HG03025 (cell line): Measurements from ENCODE around the gene TBCD.

Source experiments
- ATAC-seq: cut with Tn5 transposase; IDR thresholded peaks from one replicate; pipeline ENCODE4 v1.9.1; 2021; ENCODE audit warnings: mild to moderate bottlenecking, moderate library complexity; ENCODE audit not compliant: unreplicated experiment, low FRiP score

Gene TBCD

GRCh38 chr17:82843904-82844680, 92.2 kb downstream of the TBCD start:
- ATAC-seq: no peak

GRCh38 chr17:82844796-82845162, 92.9 kb downstream of the TBCD start:
- ATAC-seq: no peak

GRCh38 chr17:82845163-82845807, 93.4 kb downstream of the TBCD start:
- no peak for ATAC-seq

GRCh38 chr17:82846061-82846691, 94.3 kb downstream of the TBCD start:
- no peak for ATAC-seq

GRCh38 chr17:82848022-82848592, 96.2 kb downstream of the TBCD start:
- ATAC-seq: no peak

GRCh38 chr17:82849076-82849945, 97.4 kb downstream of the TBCD start:
- no peak for ATAC-seq

- no peak for ATAC-seq
These were observed 99.5 kb downstream of the TBCD start for GRCh38 chr17:82851381-82851780.

GRCh38 chr17:82854226-82854625, 102.4 kb downstream of the TBCD start:
- ATAC-seq: no peak

- ATAC-seq: no peak
These were observed 104.5 kb downstream of the TBCD start for GRCh38 chr17:82856361-82856760.

- no peak for ATAC-seq
These were observed 106.7 kb downstream of the TBCD start for GRCh38 chr17:82858376-82859126.

- ATAC-seq: no peak
These were observed 107.9 kb downstream of the TBCD start for GRCh38 chr17:82859431-82860403.

GRCh38 chr17:82860606-82861392, 108.9 kb downstream of the TBCD start:
- no peak for ATAC-seq

- ATAC-seq: no peak
These were observed 109.5 kb downstream of the TBCD start for GRCh38 chr17:82861393-82861775.

GRCh38 chr17:82862191-82862590, 110.3 kb downstream of the TBCD start:
- ATAC-seq: no peak

GRCh38 chr17:82862737-82863382, 111.0 kb downstream of the TBCD start:
- ATAC-seq: no peak

- ATAC-seq: no peak
These were observed 111.6 kb downstream of the TBCD start for GRCh38 chr17:82863383-82863940.
